IMR-90 (cell line): Measurements from ENCODE around the gene HIPK1. TPM values are rescaled to one million over a fixed set of nuclear protein-coding genes. Genes with fewer than 3 reads are reported as not detected.

Experiments used
- ATAC-seq: fragments of 200-7000 bp; cut with Tn5 transposase; 2 replicates; pipeline ENCODE4 v1.9.1; 2020; ENCODE audit warnings: low read depth, mild to moderate bottlenecking, moderate library complexity
- BruUV-seq: library from RNA; stranded (reverse); fragments of 400-500 nt; replicated peaks from 2 replicates; lab custom pipeline; 2021; lab: Mats Ljungman, UMichigan
- CTCF ChIA-PET: fragments of 300-600 bp; formaldehyde crosslinking; extraction: SDS; loops from one replicate; lab custom pipeline; 2021; ENCODE audit warnings: antibody characterized with exemption; lab: Yijun Ruan, JAX
- POLR2A ChIA-PET: fragments of 300-600 bp; sonication (Branson Sonifier 250); formaldehyde crosslinking; loops from one replicate; lab custom pipeline; 2022; ENCODE audit warnings: antibody characterized with exemption; ENCODE audit not compliant: unreplicated experiment; lab: Charles Lee
- DNase-seq: peaks from one replicate; pipeline ENCODE4 v3.0.0; 2013
- H2AFZ ChIP-seq: replicated peaks from 2 replicates; pipeline ENCODE3; 2013; ENCODE audit warnings: low read length, mild to moderate bottlenecking; ENCODE audit not compliant: poor library complexity
- H2AK5ac ChIP-seq: 2 replicates; pipeline ENCODE4 v1.6.1; 2013; ENCODE audit warnings: low read depth, low read length, inconsistent platforms
- H2AK9ac ChIP-seq: replicated peaks from 2 replicates; pipeline ENCODE3; 2013; ENCODE audit warnings: mild to moderate bottlenecking, low read depth, low read length, moderate library complexity; ENCODE audit not compliant: poor library complexity
- H2BK120ac ChIP-seq: 2 replicates; pipeline ENCODE4 v1.6.1; 2013; ENCODE audit warnings: low read depth, low read length, inconsistent platforms
- H2BK15ac ChIP-seq: 3 replicates; pipeline ENCODE4 v1.6.1; 2013; ENCODE audit warnings: low read depth, low read length, inconsistent platforms
- H2BK20ac ChIP-seq: 2 replicates; pipeline ENCODE4 v1.6.1; 2013; ENCODE audit warnings: low read depth, mild to moderate bottlenecking, inconsistent platforms, low read length, moderate library complexity
- H2BK5ac ChIP-seq: 2 replicates; pipeline ENCODE4 v1.6.1; 2013; ENCODE audit warnings: mild to moderate bottlenecking, low read depth, low read length, inconsistent platforms; ENCODE audit not compliant: poor library complexity, severe bottlenecking
- H3K14ac ChIP-seq: replicated peaks from 2 replicates; pipeline ENCODE4 v1.6.1; 2013; ENCODE audit warnings: low read depth, low read length, inconsistent platforms
- H3K18ac ChIP-seq: 2 replicates; pipeline ENCODE4 v1.6.1; 2013; ENCODE audit warnings: low read depth, low read length, control low read depth
- H3K23ac ChIP-seq: 2 replicates; pipeline ENCODE4 v1.6.1; 2013; ENCODE audit warnings: low read depth, low read length, inconsistent platforms
- H3K27ac ChIP-seq: 2 replicates; pipeline ENCODE4 v1.5.1; 2013; ENCODE audit warnings: mild to moderate bottlenecking, control low read depth, low read length; ENCODE audit not compliant: insufficient read depth
- H3K27me3 ChIP-seq: 2 replicates; pipeline ENCODE4 v1.6.1; 2013; ENCODE audit warnings: low read length; ENCODE audit not compliant: control insufficient read depth, insufficient read depth
- H3K36me3 ChIP-seq: 2 replicates; pipeline ENCODE4 v1.6.1; 2013; ENCODE audit warnings: low read length, mixed read lengths; ENCODE audit not compliant: control insufficient read depth, insufficient read depth
- H3K4ac ChIP-seq: 2 replicates; pipeline ENCODE4 v1.6.1; 2013; ENCODE audit warnings: low read depth, low read length, inconsistent platforms
- H3K4me1 ChIP-seq: 2 replicates; pipeline ENCODE4 v1.6.1; 2013; ENCODE audit warnings: low read length, mixed read lengths; ENCODE audit not compliant: control insufficient read depth, insufficient read depth
- H3K4me2 ChIP-seq: 2 replicates; pipeline ENCODE4 v1.6.1; 2013; ENCODE audit warnings: low read depth, mild to moderate bottlenecking, control low read depth, low read length, moderate library complexity
- H3K4me3 ChIP-seq: 2 replicates; pipeline ENCODE4 v1.5.1; 2013; ENCODE audit warnings: low read depth, mild to moderate bottlenecking, control low read depth, low read length, moderate library complexity; ENCODE audit not compliant: insufficient read depth
- H3K56ac ChIP-seq: 2 replicates; pipeline ENCODE4 v1.6.1; 2013; ENCODE audit warnings: low read length, inconsistent platforms; ENCODE audit not compliant: insufficient read depth; ENCODE audit errors: extremely low read depth
- H3K79me1 ChIP-seq, 2 experiments: 2 replicates each; pipeline ENCODE4 v1.6.1; 2013; ENCODE audit warnings: low read length in 2 of 2, inconsistent platforms in 1 of 2, low read depth in 1 of 2
- H3K9ac ChIP-seq: 2 replicates; pipeline ENCODE4 v1.6.1; 2013; ENCODE audit warnings: low read depth, low read length, control low read depth
- H3K9me1 ChIP-seq: 2 replicates; pipeline ENCODE4 v1.6.1; 2013; ENCODE audit warnings: low read length, inconsistent platforms; ENCODE audit not compliant: insufficient read depth
- H3K9me3 ChIP-seq: 2 replicates; pipeline ENCODE4 v1.6.1; 2013; ENCODE audit warnings: low read length; ENCODE audit not compliant: control insufficient read depth, insufficient read depth
- H4K20me1 ChIP-seq: 2 replicates; pipeline ENCODE4 v1.6.1; 2013; ENCODE audit warnings: low read length, inconsistent platforms; ENCODE audit not compliant: insufficient read depth
- H4K5ac ChIP-seq: 2 replicates; pipeline ENCODE4 v1.6.1; 2013; ENCODE audit warnings: mild to moderate bottlenecking, low read depth, low read length, control low read depth
- H4K8ac ChIP-seq, 2 experiments: 2 replicates each; pipeline ENCODE4 v1.6.1; 2013; ENCODE audit warnings: low read depth in 2 of 2, low read length in 2 of 2, control low read depth in 1 of 2, inconsistent platforms in 1 of 2
- H4K91ac ChIP-seq: 2 replicates; pipeline ENCODE4 v1.6.1; 2013; ENCODE audit warnings: low read depth, low read length, inconsistent platforms; ENCODE audit not compliant: insufficient read depth
- BHLHE40 ChIP-seq: fragments of 150-350 bp; IDR thresholded peaks from 2 replicates; pipeline ENCODE4 v1.6.1; 2016; ENCODE audit warnings: mild to moderate bottlenecking, low read depth, low read length
- CEBPB ChIP-seq: IDR thresholded peaks from 2 replicates; pipeline ENCODE4 v1.6.1; 2012; ENCODE audit warnings: low read depth, low read length, improper control_type of control experiment
- CHD1 ChIP-seq: IDR thresholded peaks from 2 replicates; pipeline ENCODE4 v1.6.1; 2012; ENCODE audit warnings: low read depth, low read length, improper control_type of control experiment
- FOS ChIP-seq: fragments of 150-350 bp; IDR thresholded peaks from 2 replicates; pipeline ENCODE4 v1.6.1; 2016; ENCODE audit warnings: low read depth, low read length
- MAFK ChIP-seq: IDR thresholded peaks from 2 replicates; pipeline ENCODE4 v1.6.1; 2012; ENCODE audit warnings: low read depth, low read length, improper control_type of control experiment
- MAZ ChIP-seq: IDR thresholded peaks from 2 replicates; pipeline ENCODE4 v1.6.1; 2012; ENCODE audit warnings: low read depth, mild to moderate bottlenecking, low read length, improper control_type of control experiment, moderate library complexity, borderline replicate concordance
- MXI1 ChIP-seq: IDR thresholded peaks from 2 replicates; pipeline ENCODE4 v1.6.1; 2012; ENCODE audit warnings: low read depth, mild to moderate bottlenecking, low read length, moderate library complexity, borderline replicate concordance
- NFE2L2 ChIP-seq: fragments of 150-350 bp; IDR thresholded peaks from 2 replicates; pipeline ENCODE4 v1.6.1; 2016; ENCODE audit warnings: low read depth, mild to moderate bottlenecking, low read length
- POLR2A ChIP-seq: IDR thresholded peaks from 2 replicates; pipeline ENCODE4 v1.6.1; 2012; ENCODE audit warnings: mild to moderate bottlenecking, low read depth, low read length
- RAD21 ChIP-seq: IDR thresholded peaks from 2 replicates; pipeline ENCODE4 v1.6.1; 2012; ENCODE audit warnings: low read length, improper control_type of control experiment
- RCOR1 ChIP-seq: IDR thresholded peaks from 2 replicates; pipeline ENCODE4 v1.6.1; 2012; ENCODE audit warnings: mild to moderate bottlenecking, low read length, improper control_type of control experiment; ENCODE audit not compliant: insufficient replicate concordance
- RFX5 ChIP-seq: IDR thresholded peaks from 2 replicates; pipeline ENCODE4 v1.8.0; 2012; ENCODE audit warnings: low read depth, mild to moderate bottlenecking, low read length, moderate library complexity
- SMC3 ChIP-seq: fragments of 150-350 bp; IDR thresholded peaks from 2 replicates; pipeline ENCODE4 v1.6.1; 2016; ENCODE audit warnings: low read depth, mild to moderate bottlenecking, antibody characterized with exemption, low read length, moderate library complexity
- WGBS, 2 experiments: methylation state at CpG; one replicate each; pipeline versions ENCODE4 v1.1.5 to v1.1.7; 2013; ENCODE audit warnings: missing lambda C conversion rate in 2 of 2; ENCODE audit not compliant: insufficient read length in 1 of 2; ENCODE audit errors: extremely low coverage in 2 of 2; 5-methylcytosine and 5-hydroxymethylcytosine counted together
- dilution Hi-C: fragments of 300-500 bp; cut with HindIII; formaldehyde crosslinking; loops from one replicate; pipeline ENCODE4 v1.14.3; 2018; ENCODE audit warnings: low sequenced_read_pairs; ENCODE audit not compliant: unreplicated experiment
- in situ Hi-C: fragments of 300-500 bp; cut with MboI; formaldehyde crosslinking; loops from 3 replicates; pipeline ENCODE4 v1.14.3; 2019; ENCODE audit warnings: low sequenced_read_pairs, inconsistent platforms, mixed read lengths
- intact Hi-C: fragments of 100-400 bp; cut with micrococcal nuclease; formaldehyde crosslinking; loops from 2 replicates; pipeline ENCODE4 v1.10.0; 2022
- polyA plus RNA-seq, 3 experiments: library from polyadenylated mRNA; depleted of rRNA; stranded (reverse); fragments of >200 nt; gene quantifications; 2 replicates each; pipeline ENCODE4 v1.2.3, GENCODE V29; 2012; ENCODE audit warnings: low replicate concordance in 1 of 3
- total RNA-seq: library from RNA; depleted of rRNA; stranded (reverse); fragments of >200 nt; gene quantifications from 2 replicates; pipeline ENCODE4 v1.2.3, GENCODE V29; 2012
- TF ChIP-seq, protein P1 (sequence below): fragments of 150-350 bp; IDR thresholded peaks from 2 replicates; pipeline ENCODE4 v1.6.1; 2017; ENCODE audit warnings: mild to moderate bottlenecking, antibody characterized with exemption, low read length, low read depth
- TF ChIP-seq, protein P2 (sequence below): fragments of 150-350 bp; IDR thresholded peaks from 2 replicates; pipeline ENCODE4 v1.6.1; 2016; ENCODE audit warnings: low read depth, mild to moderate bottlenecking, low read length, moderate library complexity, borderline replicate concordance
- TF ChIP-seq, protein P3 (sequence below): conservative IDR thresholded peaks from 2 replicates; pipeline ENCODE4 v1.5.1; 2012; ENCODE audit warnings: mild to moderate bottlenecking, low read depth, low read length, improper control_type of control experiment

The HIPK1 gene
- total and polyA plus RNA-seq, 2 of the 4 experiments (the other 2 are of a cell fraction): 15.3 to 33.9 TPM

DNA sequence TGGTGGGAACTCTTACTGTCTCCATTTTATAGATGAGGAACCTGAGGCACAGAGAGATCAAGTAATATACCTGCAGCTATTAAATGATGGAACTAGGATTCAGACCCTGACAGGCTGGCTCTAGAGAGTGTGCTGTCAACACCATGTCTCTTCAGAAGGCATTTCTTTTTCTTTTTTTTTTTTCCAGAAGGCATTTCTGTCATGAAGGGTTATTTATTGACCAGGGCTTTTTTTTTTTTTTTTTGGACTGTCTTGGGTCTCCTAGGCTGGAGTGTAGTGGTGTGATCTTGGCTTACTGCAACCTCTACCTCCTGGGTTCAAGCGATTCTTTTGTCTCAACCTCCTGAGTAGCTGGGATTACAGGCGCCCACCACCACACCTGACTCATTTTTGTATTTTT, 22.6 kb downstream of the HIPK1 start:
- TF ChIP-seq, protein P1, sequence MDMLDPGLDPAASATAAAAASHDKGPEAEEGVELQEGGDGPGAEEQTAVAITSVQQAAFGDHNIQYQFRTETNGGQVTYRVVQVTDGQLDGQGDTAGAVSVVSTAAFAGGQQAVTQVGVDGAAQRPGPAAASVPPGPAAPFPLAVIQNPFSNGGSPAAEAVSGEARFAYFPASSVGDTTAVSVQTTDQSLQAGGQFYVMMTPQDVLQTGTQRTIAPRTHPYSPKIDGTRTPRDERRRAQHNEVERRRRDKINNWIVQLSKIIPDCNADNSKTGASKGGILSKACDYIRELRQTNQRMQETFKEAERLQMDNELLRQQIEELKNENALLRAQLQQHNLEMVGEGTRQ: no peak
- TF ChIP-seq POLR2A (no peak), RFX5 (no peak), RCOR1 (no peak), BHLHE40 (no peak), NFE2L2 (no peak), FOS (no peak), SMC3 (no peak), MAZ (no peak), CHD1 (no peak), MAFK (no peak), RAD21 (no peak), MXI1 (no peak), CEBPB (no peak)
- TF ChIP-seq, protein P2, sequence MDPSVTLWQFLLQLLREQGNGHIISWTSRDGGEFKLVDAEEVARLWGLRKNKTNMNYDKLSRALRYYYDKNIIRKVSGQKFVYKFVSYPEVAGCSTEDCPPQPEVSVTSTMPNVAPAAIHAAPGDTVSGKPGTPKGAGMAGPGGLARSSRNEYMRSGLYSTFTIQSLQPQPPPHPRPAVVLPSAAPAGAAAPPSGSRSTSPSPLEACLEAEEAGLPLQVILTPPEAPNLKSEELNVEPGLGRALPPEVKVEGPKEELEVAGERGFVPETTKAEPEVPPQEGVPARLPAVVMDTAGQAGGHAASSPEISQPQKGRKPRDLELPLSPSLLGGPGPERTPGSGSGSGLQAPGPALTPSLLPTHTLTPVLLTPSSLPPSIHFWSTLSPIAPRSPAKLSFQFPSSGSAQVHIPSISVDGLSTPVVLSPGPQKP: no peak
- TF ChIP-seq, protein P3, sequence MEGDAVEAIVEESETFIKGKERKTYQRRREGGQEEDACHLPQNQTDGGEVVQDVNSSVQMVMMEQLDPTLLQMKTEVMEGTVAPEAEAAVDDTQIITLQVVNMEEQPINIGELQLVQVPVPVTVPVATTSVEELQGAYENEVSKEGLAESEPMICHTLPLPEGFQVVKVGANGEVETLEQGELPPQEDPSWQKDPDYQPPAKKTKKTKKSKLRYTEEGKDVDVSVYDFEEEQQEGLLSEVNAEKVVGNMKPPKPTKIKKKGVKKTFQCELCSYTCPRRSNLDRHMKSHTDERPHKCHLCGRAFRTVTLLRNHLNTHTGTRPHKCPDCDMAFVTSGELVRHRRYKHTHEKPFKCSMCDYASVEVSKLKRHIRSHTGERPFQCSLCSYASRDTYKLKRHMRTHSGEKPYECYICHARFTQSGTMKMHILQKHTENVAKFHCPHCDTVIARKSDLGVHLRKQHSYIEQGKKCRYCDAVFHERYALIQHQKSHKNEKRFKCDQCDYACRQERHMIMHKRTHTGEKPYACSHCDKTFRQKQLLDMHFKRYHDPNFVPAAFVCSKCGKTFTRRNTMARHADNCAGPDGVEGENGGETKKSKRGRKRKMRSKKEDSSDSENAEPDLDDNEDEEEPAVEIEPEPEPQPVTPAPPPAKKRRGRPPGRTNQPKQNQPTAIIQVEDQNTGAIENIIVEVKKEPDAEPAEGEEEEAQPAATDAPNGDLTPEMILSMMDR: no peak

More for the DNA sequence above, 22.6 kb downstream of the HIPK1 start:
- intact Hi-C loops (no loop called here), in situ Hi-C loops (loop anchor here (25.0 kb wide), 1 partner anchor 761 kb away; the partner anchor contains the start of gene NRAS), dilution Hi-C loops (no loop called here)
- DNase-seq (no peak), ATAC-seq (no peak)
- H3K4me1 ChIP-seq: peaks cover 4% of the 10 kb centered on the region
- ChIA-PET CTCF (interaction anchor here (1.1 to 1.4 kb wide), 2 partner anchors 12 to 28 kb away, joined by 3 to 4 read pairs; partner anchors contain the start of gene OLFML3), POLR2A (no interaction called here)
- H3K23ac ChIP-seq: no peak overlapping the region
- H3K4me2 ChIP-seq: no peak overlapping the region
- H3K27ac ChIP-seq: no peak overlapping the region
- no TSS peak for BruUV-seq
- H3K9ac ChIP-seq: no peak overlapping the region
- H2AFZ ChIP-seq: no peak overlapping the region
- no peak overlapping the region for H3K14ac ChIP-seq
- H3K9me3 ChIP-seq: no peaks in the 10 kb centered on the region
- H3K36me3 ChIP-seq: peaks cover 6% of the 10 kb centered on the region; the same call in 1 of the 2 replicates
- no peak overlapping the region for H4K91ac ChIP-seq
- no peak overlapping the region for H2AK9ac ChIP-seq
- H2BK15ac ChIP-seq: no peak overlapping the region
- H3K27me3 ChIP-seq: no peaks in the 10 kb centered on the region
- H4K20me1 ChIP-seq: peaks cover 11% of the 10 kb centered on the region; the same call in 1 of the 2 replicates
- H3K4me3 ChIP-seq: no peak overlapping the region
- H3K9me1 ChIP-seq: peaks cover 3% of the 10 kb centered on the region; the same call in 1 of the 2 replicates
- H2BK120ac ChIP-seq: no peak overlapping the region
- no CpG with 5 or more reads among the region's 2 CpGs for WGBS, 2 experiments
- H3K79me1 ChIP-seq: peaks cover 15 to 40% of the 10 kb centered on the region in 2 experiments
- H3K56ac ChIP-seq: no peak overlapping the region
- H3K4ac ChIP-seq: no peak overlapping the region
- no peak overlapping the region for H2AK5ac ChIP-seq
- no peak overlapping the region for H2BK5ac ChIP-seq
- no peak overlapping the region for H3K18ac ChIP-seq
- H4K8ac ChIP-seq: no peak overlapping the region
- H4K5ac ChIP-seq: no peak overlapping the region
- H2BK20ac ChIP-seq: no peak overlapping the region
